ENCODE results near the gene SPDYC.

SPDYC gene, protein sequence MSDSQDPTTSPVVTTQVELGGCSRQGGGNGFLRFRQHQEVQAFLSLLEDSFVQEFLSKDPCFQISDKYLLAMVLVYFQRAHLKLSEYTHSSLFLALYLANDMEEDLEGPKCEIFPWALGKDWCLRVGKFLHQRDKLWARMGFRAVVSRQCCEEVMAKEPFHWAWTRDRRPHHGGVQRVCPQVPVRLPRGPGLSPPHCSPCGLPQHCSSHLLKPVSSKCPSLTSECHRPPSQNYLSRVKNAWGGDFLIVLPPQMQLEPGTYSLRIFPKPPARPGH

DNA sequence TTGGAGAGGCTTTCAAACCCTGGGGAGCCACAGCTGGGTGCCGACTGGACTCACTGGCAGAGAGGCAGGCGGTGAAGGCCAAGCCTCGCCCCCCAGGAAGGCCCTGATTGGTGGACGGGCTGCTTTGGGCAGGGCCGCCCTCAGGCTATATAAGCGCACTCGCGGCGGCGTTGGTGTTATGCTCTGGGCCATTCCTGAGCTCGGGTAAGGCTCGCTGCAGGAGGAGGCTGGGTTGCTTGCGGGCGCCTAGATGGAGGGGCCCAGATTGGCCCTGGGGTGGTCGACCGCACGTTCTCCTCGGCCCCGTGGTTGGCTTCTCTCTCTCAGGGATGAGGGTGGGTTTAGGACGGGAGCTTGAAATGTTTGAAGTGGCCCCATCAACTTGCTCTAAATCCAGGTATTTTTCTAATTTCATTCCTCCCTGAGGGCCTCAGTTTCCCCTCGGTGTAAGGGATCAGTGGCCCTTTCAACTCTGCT, at the start of gene SPDYC:
SPDYC (plus strand) TSS at position 176 of the 477 bp plus-strand sequence. CDS start 1,125 bp downstream, outside the sequence.
- no peak for DNase-seq (ENCODE audit: low spot score)

DNA sequence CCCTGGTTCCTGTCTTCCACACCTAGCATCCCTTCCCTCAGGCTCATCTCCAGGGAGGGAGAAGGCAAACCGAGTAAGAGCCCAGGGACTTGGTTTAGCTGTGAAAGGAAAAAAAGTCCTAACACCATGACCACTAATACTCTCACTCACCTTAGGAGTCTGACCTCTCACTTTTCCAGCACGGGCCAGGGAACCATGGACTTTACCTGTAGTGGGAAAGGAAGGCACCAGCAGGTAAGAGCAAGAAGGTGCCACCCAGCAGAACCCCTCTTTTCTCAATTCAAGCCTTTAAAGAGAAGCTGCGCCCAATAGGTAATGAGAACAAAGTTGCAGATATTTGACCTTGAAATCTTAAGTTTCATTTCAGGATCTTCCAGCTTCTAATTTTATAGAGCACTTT, 49.2 kb upstream of the SPDYC start:
- no peak for DNase-seq (ENCODE audit: low spot score)

DNA sequence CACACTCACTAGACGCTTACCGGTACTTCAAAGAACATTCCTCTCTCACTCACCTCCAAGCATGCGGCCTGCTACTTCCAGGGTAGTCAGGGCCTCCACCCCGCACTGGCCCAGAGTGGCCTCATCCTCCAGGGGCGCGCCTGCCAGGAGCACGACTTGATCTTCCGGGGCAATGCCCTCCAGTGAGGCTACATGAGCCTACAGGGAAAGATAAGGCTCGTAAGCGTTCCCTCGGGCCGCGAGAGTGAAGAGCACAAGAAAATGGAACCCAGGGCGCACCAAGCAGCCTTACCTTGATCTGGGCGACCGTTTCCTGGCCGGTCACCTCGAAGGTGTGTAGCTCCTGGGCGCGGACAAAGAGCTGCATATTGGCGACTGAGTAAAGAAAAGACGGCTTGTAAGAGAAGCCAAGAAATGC, 48.6 kb upstream of the SPDYC start:
- peak; percentile 45 for DNase-seq (ENCODE audit: low spot score)

DNA sequence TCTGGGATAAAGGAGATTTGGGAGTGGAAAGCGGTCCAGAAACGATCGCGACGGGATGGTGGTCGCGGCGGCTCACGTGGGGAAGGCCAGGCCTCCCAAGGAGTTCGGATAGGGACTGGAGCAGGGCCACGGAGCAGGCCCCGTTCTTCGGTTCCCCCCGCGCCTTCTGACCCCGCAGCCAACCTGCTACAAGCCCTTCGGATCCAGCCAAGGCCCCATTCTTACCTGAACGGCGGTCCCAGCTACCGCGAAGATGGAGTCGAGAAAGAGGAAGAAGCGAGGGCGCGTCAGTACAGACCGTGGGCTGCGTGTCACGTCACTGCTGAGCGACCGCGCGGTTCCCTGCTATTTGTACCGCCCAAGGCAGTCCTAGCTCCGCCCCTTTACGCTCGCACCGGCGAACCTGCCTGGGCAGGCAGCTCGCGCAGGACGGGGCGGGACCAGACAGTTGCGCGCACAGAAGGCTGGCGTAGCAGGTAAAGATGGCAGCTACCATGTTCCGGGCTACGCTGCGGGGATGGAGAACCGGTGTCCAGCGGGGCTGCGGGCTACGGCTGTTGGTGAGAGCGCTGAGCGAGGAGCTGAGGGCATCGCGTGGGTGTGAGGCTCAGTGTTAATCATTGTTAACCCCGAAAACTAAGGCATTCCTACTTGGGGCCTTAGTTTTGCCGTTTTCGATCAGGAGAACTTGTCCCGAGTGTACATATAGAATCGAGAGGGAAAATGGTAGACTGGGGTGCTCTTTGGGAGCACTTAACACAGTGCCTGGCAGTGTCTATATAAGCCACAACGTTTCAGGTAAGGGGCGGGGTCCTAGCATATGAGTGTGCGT, 48.0 kb upstream of the SPDYC start, which contains the start of the genes FAU and MRPL49:
FAU (minus strand) TSS at position 270 of the 832 bp plus-strand sequence. CDS start 321 bp downstream, outside the sequence.
MRPL49 (plus strand) TSS at position 457 of the 832 bp plus-strand sequence; CDS start at position 483, 26 bp downstream.
- peak; percentile 98 for DNase-seq (ENCODE audit: low spot score)

DNA sequence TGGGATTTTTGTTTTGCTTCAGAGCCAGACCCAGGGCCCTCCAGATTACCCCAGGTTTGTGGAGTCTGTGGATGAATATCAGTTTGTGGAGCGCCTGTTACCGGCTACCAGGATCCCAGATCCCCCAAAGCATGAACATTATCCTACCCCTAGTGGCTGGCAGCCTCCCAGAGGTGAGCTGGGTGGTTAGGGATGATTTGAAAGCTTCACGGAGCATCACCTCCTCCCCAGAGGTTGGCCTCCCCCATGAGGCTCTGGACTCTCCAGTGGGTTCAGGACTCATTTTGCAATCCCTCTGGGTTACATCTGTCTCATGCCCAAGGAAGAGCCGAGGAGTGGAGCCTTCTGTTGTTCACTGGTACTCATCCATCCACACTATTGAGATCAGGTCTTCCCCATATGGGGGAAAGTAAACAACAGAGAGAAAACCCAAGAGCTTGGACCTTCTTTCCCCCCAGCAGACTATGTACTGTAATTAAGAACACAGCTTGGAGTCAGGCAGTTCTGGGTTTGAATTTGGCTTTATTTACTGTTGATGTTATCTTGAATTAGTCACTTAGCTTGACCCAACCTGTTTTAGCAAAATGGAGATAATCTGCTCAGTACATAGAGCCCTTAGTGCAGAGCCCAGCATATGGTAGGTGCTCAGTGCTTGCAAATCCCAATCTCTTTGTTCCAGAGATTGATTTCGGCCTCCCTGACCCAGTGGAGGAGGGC, 45.4 kb upstream of the SPDYC start:
- no peak for DNase-seq (ENCODE audit: low spot score)

DNA sequence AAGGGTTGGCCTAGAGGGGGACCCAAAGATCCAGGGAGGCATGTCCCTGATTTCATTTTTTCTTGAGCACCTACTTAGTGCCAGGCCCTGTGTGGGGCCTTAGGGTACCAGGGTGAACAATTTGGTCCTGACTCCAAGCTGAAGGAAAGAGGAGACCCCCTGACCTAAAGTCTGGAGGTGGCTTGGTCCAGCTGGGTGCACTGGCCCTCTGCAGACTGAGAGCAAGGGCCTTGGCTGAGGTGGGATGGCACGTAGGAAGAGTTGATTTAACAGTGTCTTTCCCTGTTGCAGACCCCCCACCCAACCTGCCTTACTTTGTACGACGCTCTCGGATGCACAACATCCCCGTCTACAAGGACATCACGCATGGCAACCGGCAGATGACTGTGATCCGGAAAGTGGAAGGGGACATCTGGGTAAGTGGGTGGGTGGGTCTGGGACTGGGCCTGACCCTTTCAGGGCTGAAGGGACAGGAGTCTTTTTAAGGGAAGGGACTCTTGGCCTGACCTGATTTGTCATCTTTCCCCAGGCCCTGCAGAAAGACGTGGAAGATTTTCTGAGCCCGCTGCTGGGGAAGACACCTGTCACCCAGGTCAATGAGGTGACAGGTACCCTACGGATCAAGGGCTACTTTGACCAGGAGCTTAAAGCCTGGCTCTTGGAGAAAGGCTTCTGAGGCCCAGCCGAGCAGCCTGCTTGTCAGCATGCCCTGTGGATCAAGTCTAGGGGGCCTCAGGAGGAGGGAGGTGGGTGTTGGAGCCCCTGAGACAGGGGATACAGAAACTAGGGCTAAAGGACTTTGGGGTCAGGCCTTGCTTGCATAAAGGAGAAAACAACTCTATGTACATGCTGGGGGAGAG, 44.6 kb upstream of the SPDYC start:
- DNase-seq (ENCODE audit: low spot score): no peak

DNA sequence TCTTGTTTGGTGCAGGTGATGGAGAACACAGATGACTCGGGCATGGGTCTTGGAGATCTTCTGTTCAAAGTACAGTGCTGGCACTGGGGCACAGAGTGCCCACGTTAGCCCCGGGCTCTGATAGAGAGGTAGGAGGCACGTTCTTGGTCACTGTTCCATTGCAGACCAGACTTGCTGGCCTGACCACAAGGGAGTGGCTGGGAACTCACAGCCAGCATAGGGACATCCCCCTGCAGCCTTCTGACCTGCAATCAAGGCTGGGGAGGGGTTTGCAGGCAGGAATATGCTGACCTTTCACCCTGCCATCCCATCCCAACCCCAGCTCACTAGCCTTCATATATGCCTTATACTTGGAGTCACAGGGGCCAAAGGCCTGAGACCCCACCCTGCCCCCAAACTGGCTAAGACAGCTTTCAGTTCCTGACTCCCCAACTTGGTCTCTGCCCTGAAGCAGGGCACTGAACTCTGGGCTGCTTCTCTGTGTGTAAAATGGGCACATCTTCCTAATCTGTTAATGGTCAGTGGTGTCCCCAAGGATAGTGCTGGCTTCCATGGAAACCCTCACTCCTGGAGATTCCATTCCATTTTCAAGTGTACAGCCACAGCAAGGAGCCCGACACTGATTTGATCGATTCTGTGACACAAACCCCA, 43.3 kb upstream of the SPDYC start:
- no peak for DNase-seq (ENCODE audit: low spot score)

DNA sequence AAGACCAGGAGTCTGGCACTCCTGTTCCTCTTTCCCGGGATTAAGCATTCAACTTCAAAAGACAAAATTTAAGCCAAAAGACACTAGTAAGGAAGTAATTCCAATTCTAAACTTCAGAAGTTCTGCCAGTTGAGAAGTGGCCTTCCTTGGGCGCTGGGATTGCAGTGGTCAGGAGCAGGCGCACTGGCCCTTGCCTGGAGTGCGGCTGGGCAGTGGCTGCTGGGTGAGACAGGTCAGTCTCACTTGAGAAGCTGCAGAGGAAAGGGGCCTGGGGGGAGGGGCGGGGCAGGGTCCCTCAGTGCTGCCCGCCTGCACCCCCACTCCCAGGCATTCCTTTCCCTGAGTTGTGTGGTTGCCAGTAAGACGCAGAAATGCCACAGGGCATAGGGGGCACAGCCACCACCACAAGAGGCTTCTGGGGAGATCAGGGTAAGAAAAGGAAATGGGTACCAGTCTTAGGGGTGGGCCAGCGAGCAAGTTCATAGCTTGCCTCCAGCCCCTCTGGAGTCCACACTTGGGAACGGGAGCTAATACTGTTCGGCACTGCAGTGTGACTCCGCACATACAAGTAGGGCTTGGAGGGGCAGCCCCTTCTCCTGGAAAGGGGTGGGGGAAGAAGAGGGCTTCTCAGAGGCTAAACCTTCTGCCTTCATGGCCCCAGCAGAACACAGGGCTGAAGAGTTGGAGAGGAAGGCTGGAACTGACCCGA, 42.4 kb upstream of the SPDYC start:
- DNase-seq (ENCODE audit: low spot score): no peak

DNA sequence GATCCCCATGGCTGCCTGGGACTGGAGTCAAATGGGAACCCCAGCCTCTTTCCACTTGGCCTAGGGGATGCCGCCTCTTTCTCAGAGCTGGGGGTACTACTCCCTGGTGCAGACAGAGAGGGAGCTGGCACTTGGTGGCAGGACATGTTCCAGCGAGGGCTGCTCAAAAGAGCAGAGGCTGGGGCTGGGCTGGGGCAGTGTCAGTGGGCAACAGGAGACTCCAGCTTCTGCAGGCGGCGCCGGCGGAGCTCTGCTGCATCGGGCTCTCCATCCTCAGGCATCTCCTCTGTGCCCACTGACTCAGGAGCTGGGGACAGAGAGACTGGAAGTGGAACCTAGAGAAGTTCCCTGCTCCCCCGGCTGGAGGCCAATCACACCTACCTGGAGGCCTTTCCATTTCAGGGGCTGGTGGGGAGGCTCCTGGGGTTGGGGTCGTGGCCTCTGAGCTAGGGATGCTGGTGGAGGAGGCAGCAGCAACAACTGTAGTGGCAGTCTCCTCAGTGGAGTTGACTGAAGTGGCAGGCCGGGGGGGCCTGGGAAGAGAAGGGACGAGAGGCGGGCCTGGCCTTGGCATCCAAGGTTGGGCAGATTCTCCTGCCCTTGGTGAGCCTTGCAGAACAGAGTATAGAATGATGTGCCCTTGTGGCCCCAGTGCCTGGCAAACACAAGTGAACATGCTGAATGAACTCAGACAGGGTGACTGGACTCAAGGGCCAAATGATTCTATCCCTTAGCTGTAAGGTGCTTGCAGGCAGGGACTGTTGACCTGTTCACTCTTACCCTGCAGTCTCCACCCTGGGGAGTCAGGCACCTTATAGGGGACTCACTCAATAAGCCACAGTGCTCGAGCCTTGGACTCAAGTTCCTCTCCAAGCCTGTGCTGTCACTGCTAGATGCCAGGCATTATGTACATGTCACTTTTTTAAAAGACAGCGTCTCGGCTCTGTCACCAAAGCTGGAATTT, 41.6 kb upstream of the SPDYC start:
- no peak for DNase-seq (ENCODE audit: low spot score)

DNA sequence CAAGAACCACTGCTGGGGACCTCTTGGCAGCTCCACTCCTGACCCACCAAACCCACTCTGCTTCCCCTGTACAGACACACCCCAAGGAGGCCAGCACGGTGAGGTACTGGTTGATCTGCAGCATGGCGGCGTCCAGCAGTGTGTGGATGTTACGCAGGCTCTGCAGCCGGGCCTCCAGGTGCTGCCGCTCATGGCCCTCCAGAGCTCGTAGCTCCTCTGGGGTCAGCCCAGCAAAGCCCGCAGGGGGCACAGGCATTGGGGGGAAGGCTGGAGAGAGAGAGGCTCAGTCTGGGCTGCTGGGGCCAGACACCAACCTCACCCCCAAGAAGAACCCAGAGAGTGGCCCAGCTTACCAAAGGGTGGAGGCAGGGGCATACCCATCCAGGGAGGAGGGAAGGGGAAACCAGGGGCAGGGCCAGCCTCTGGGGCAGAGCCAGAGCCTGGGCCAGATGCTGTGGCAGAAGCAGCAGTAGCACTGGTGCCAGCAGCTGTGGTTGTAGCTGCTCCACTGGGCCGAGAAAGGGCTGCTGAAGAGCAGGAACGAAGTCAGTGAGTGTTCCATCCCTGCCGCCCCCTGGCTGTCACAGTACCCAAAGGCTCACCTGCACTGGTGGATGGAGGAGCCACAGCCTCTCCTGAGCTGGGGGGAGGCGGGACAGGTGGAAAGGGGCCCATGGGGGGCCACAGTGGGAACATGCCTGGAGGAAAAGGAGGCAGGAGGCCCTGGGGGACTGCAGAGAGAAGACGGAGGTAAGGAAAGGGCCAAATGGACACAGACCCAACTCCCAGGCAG, 40.2 kb upstream of the SPDYC start:
- peak; percentile 80 for DNase-seq (ENCODE audit: low spot score)

DNA sequence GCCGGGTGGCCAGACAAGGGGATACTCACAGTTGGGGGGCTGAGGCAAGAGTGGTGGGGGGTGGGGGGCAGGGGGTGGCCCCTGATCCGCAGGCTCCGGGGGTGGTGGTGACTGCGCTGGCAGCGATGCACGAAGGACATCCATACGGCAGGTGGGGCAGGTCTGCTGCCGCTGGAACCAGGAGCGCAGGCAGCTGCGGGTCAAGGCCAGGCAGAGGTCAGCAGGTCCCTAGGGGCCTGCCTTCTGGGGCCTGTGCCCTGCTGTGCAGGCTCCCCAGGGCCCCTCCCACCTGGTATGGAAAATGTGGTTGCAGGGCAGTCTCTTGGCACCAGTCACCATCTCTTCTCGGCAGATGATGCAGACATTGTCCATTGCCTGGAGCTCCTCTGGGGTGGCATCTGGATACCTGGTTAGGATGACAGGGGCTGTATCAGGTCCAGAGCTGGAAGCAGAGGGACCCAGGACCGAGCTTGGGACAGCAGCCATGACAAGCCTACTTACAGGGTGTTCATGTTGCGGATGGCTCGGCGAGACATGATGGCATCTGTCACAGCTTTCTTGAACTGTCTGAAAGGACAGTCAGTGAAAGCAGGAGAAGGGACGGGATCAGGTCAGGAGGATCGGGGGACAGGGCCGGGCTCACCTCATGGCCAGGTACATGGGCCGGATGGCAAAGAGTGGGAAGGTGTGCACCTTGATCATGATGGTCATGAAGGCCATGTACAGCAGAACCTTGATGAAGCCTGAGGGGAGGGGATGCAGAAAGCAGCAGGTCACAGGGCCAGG, 39.2 kb upstream of the SPDYC start:
- DNase-seq (ENCODE audit: low spot score): peak; percentile 61

DNA sequence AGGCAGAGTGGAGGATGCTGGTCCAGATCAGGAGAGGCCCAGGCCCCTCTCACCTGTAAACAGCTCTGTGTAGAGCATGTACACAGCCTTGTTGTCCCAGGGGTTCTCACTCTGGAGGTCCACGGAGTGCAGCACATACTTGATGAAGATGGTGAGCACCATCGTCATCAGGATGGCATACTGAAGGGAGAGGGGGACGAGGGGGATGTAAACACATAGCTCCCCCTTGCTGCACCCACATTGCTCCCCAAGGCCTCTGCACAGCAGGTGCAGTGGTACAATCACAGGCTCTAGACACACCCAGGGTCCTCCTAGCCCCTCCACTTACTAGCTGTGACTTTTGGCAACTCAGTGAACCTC, 38.6 kb upstream of the SPDYC start:
- peak; percentile 54 for DNase-seq (ENCODE audit: low spot score)

DNA sequence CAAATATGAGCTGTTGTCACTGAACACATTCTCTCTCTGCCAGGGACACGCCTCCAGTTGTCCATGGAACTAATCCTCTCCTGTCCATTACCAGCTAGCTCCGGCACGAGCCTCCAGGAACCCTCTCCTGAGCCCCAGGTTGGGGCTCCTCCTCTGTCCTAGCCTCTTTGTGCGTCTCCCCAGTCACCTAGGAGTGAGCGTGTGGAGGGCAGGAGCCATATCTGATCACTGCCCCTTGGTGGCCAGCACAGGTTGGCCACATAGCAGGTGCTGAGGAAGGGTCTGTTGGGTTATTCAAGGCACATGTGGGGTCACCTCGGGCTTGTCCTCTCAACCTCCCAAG, 38.2 kb upstream of the SPDYC start:
- DNase-seq (ENCODE audit: low spot score): no peak

DNA sequence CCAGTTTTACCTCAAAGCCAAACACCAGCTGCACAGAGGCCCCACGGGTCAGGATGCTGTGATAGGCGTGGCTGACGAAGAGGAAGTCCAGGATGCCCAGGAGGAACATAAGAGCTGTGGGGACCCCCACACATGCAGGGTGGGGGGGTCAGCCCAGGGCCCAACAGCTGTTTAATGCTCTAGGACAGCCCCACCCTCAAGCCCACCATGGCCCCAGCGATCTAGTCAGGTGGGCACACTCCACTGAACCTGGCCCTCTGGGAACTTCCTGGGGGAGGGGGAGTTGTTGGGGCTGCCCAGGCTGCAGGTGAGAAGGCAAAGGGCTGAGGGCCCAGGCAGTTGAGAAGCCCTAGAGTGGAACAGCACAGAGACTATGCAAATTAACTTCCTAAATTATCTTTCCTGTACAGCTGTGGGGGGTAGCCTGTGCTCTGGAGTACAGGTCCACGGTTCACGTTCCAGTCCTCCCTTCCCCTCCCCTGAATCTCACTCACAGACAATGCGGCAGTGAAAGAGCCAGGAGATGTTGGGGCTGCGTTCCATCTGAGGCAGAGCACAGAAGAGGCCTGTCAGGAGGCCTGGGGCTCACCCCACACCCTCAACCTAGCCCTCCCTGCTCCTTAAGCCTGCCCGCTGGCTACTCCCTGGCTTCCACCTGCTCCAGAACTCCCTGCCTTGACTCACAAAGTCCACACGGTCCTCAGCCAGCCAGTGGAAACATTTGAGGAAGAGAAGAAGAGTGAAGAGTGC, 37.6 kb upstream of the SPDYC start:
- peak; percentile 94 for DNase-seq (ENCODE audit: low spot score)

DNA sequence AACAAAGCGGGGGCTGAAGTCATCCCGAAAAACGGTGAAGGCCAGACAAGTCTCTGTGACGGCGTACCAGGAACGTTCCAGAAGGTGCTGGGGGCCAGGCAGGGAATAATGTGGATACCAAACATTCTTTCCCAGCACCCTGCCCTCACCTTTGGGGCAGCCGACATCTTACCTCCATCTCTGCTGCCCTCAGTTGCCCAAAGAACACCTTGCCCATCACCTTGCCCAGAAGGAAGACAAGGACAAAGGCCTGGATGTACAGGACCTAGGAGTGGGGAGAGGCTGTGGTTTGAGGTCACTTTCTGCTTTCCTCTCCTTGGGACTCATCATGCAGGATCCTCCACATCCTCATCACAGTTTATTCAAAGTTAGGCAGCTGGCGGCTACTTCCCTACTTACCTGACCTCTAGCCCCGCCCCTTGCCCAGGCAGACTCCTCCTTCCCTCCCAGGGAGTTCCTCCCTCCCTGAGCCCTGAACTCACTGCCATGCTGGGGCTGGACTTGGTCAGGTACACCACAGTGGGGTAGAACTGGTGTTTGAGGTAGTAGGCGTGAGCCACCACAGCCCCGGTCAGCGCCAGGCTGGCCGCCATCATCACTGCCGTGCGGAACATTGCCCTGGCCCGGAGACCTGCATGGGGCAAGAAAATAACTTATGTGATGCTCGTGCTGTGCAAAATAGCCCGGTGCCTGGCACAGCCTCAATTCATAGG, 36.9 kb upstream of the SPDYC start:
- peak; percentile 78 for DNase-seq (ENCODE audit: low spot score)

DNA sequence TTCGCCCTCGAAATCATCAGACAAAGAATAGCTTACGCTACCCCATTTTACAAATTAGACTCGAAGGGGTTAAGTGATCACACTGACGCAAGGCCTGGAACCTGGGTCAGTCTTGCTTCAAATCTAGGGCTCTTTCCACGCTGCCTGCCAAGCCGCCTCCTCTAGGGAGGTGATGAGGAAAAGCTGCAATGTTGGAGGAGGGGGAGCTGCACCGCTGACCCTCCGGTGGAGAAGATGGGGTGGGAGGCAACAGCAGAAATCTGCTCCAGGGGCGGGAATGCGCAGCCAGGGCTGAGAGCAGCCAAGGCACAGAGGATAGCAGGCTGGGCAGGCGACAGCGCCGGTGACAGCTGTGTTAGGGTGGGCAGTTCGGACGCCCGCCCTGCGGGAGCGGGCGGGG, 36.3 kb upstream of the SPDYC start:
- DNase-seq (ENCODE audit: low spot score): no peak
